ENCODE results near the gene RAPGEF1.

DNA sequence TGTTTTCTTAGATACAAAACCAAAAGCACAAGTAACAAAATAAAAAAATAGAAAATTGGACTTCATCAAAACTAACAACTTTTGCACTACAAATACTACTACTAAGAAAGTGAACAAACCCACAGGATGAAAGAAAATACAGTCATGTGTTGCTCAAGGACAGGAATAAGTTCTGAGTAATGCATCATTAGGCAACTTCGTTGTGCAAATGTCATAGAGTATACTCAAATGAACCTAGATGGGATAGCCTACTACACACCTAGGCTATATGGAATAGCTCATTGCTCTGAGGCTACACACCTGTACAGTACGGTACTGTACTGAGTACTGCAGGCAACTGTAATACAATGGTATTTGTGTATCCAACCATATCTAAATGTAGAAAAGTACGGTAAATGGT, 88.3 kb downstream of the RAPGEF1 start:
- TF ChIP-seq, protein P1, sequence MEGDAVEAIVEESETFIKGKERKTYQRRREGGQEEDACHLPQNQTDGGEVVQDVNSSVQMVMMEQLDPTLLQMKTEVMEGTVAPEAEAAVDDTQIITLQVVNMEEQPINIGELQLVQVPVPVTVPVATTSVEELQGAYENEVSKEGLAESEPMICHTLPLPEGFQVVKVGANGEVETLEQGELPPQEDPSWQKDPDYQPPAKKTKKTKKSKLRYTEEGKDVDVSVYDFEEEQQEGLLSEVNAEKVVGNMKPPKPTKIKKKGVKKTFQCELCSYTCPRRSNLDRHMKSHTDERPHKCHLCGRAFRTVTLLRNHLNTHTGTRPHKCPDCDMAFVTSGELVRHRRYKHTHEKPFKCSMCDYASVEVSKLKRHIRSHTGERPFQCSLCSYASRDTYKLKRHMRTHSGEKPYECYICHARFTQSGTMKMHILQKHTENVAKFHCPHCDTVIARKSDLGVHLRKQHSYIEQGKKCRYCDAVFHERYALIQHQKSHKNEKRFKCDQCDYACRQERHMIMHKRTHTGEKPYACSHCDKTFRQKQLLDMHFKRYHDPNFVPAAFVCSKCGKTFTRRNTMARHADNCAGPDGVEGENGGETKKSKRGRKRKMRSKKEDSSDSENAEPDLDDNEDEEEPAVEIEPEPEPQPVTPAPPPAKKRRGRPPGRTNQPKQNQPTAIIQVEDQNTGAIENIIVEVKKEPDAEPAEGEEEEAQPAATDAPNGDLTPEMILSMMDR (IDR thresholded peaks at IDR 0.05): no peak
- TF ChIP-seq POLR2A (IDR thresholded peaks at IDR 0.05): no peak

All from sigmoid colon (tissue), 3 donors.